NOMO-1 (cell line): ENCODE data around the gene THAP4.
A peak's percentile ranks its signal among the peaks of the same experiment; 100 is the strongest.
"Not testable (repeated sequence)": the region's sequence is repeated elsewhere in the genome, so short reads cannot be mapped to it uniquely, and the experiment has no call there.

Source experiments
- DNase-seq, 2 experiments: peaks; one replicate each; lab custom pipeline; 2025; ENCODE audit not compliant: unreplicated experiment in 2 of 2; lab: John Stamatoyannopoulos, UW

The THAP4 gene

DNA sequence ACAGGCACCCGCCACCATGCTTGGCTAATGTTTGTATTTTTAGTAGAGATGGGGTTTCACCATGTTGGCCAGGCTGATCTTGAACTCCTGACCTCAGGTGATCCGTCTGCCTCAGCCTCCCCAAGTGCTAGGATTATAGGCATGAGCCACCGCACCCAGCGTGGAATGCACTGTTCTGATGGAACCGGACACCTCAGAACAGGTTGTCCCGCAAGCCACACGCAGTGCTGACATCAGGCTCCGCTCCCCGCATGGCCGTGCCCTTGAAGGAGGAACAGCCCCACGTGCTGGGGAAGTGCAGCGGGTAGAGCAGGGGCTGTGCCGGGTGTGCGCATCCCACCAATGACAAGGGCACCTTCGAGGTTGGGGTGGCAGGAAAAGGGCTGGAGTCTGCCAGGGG is 69.7 kb downstream of the THAP4 start:
- DNase-seq = not testable (repeated sequence)

- no peak for DNase-seq
These were observed 70.5 kb downstream of the THAP4 start for GRCh38 chr2:241566468-241566867.

- not testable (repeated sequence) for DNase-seq
These were observed 70.9 kb downstream of the THAP4 start for GRCh38 chr2:241566021-241566420.

DNA sequence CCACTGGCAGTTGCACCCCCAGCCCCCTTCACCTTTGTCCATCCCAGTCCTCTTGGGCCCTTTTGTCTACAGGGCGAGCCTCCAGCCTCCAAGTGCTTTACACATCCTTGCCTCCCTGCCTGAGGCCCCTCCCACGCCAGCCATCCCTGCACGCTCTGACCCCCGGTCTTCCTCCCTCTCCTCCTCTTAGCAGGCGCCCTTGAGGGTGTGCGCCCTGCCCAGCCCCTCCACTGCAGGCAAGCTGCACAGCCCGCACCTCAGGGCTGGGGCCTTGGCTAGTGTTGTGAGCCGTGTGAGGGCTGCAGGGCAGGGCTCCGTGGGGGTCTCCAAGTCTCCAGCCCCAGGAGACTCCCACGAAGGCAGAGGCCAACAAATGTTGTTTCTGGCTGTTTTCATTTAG is 71.5 kb downstream of the THAP4 start:
- no peak for DNase-seq

GRCh38 chr2:241564596-241565410 is 72.2 kb downstream of the THAP4 start:
- DNase-seq = no peak

- DNase-seq = no peak
These were observed 72.9 kb downstream of the THAP4 start for GRCh38 chr2:241563981-241564595.

- DNase-seq = no peak
These were observed 73.4 kb downstream of the THAP4 start for GRCh38 chr2:241563571-241563980.

DNA sequence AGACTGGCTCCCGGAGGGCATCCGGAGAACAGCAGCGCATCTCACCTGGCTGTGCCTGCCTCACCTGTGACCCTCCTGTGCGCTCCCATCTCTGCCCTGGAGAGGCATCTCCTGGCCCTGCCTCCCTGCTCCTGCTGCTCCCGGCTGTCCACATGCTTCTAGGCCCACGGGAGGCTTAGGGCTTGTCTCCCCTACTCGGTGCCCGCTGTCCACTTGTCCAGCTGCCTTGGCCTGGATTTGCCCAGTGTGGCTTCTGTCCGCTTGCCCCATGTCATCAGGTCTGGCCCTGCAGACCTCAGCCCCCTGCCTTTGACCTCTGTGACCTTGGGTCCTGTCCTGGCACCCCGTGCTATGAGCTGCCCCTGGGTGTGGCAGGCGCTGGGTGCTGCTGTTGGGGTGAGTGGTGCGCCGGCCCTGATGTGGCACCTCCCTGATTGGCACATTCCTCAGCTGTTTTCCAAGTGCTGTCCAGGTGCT is 73.9 kb downstream of the THAP4 start:
- no peak for DNase-seq

GRCh38 chr2:241562269-241562891 is 74.6 kb downstream of the THAP4 start:
- DNase-seq = no peak

DNA sequence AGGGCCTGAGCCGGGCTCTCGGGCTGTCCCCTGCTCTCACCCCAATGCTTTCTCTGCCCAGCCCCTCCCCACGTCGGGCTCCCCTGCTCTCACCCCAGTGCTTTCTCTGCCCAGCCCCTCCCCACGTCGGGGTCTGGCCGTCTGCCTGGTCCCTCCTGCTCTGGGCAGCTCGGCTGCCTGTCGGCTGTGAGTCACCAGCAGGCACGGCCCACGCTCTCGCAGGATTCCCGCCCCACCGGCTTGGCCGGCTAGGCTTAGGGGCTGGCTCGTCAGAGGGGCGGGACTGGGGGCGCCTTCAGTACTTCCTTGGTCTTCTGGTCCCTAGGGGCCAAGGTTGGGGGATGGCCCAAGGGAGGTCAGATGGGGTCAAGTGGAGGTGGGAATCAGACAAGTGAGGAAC is 75.1 kb downstream of the THAP4 start:
- DNase-seq = no peak

DNA sequence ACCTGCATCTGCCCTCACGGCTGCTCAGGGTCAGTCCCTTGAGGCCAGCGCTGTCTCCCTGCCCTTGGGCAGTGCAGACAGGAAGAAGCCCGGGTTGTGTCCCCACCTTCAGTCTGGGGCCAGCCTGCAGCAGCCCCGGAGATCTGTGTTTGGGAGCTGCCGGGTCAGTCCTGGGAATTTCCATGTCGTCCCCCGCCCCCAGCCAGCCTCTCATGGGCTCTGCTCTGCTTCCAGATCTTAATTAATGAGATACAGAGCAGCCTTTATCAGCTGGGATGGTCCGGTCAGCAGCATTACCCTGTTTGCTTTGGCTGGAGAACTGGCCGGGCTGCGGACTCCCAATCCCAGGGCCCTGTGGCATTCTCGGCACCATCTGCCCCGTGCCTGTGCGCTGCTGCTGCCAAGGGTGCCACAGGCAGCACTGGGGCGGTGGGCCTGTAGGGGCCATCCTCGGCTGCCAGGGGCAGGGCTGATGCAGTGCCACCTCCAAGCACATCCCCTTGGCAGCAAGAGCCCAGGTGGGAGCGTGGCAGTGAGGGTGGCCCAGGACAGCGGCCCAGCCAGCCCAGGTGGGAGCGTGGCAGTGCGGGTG is 76.0 kb downstream of the THAP4 start:
- no peak for DNase-seq

- no peak for DNase-seq
These were observed 76.6 kb downstream of the THAP4 start for GRCh38 chr2:241560162-241560882.

DNA sequence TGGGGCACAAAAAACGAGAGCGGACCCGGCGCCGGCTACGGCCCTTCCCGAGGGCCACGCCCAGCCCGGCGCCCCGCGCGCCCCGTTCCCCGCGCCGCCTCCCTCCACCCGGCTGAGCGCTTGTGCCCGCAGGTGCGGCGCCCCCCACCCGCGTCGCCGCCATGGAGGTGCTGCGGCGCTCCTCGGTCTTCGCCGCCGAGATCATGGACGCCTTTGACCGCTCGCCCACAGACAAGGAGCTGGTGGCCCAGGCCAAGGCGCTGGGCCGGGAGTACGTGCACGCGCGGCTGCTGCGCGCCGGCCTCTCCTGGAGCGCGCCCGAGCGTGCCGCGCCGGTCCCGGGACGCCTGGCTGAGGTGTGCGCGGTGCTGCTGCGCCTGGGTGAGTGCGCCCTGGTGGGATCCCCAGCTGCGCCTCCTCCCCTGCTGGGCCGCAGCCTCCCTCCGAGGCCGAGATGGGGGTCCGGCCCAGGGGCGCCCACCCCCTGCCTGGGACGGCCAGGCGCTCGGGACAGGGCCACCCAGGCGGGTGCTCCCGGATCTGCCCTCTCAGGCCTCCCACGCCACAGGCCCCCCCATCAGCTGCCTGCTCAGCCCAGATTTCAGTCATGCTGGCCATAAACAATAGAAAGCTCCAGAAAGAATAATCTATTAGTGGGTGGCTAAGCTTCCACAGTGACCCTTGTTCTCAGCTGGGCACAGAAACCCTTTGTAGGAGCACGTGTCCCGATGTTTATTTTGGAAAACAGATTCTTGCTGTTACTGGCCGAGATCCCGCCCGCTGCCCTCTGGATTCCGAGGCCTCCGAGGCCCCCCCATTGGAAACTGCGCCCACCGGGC is 77.4 kb downstream of the THAP4 start:
- peak in 1 of 2 experiments; percentile 2 for DNase-seq

DNA sequence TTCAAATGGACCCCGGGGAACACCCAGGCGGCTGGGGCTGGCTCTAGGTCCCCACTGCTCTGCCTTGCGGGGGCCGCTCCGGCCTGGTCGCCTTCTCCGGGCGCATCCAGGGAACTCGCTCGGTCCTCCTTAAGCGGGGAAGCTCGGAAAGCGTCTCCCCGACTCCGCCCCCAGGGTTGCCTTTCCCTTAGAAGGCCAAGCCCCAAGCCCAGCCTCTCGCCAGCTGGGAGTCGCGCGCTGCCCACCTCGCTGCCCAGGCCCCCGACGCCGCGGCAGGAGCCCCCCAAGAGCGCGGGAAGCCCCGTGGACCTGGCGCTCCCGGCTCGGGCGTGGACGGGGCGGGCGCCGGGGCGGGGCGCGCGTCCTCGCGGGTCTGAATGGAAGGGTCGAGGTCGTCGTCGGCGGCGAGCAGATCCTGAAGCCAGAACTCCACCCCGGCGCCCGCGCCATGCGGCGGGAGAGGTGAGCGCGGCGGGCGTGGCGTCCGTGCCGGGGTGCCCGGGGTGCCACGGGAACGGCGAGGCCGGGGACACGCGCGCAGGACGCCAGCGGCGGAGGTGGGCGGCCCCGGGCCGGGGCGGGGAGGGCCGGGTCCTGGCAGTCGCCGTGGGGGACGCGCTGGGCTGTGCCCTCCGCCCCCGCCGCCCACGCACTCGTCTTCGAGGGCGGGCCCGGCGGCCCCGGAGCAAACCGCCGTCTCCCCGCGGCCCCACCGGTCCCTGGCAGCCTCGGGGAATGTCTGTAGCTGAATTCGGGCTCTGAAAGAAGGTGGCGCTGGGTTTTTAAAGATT is 78.2 kb downstream of the THAP4 start, which contains the start of gene BOK:
Gene BOK, plus strand, starts transcription at position 214 of the 791 bp plus-strand sequence. CDS start 739 bp downstream, outside the sequence.
- no peak for DNase-seq

DNA sequence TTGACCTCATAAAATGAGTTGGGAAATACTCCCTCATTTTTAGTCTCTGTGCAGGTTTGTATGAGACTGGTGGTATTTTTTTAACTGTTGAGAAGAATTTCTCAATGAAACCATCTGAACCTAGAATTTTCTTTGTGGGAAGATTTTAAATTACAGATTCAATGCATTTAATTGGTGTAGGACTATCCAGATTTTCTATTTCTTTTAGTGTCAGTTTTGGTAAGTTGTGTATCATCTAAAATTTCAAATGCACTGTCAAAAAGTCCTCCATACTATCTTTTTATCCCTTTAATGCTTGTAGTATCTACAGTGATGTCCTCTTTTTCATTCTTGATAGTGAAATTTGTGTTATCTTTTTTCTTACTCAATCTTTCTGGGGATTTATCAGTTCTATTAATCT is 80.2 kb downstream of the THAP4 start:
- DNase-seq = no peak

- DNase-seq = no peak
These were observed 81.2 kb downstream of the THAP4 start for GRCh38 chr2:241555711-241556110.

DNA sequence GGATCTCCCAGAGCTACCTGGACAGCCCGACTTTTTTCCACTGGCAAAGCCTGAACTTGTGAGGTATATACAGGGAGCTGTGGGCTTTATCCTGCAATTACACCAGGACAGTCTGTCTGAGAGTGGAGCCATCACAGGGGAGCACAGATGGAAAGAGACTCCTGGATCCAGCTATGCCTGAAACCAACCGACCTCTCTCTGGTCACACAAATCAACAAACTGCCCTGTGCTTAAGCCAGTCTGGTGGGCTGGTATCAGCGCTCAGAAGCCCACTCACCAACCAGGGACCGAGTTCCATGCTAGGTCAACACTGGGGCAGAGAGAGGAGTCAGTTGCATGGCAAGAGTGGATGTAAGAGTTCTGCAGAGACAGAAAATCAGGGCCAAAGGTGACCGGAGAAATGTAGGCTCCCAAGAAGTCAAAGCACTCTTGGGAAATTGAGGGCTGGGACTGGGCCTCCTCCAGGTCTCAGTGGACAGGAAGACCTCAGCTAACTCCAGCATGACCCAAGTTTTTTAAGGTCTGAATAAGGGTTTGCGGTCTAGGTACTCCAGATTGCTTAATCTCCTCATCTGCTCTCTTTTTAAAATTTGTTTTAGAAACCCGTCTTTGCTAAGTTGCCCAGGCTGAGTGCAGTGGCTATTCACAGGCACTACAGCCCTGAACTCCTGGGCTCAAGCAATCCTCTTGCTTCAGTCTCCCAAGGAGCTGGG is 82.2 kb downstream of the THAP4 start:
- DNase-seq = no peak

DNA sequence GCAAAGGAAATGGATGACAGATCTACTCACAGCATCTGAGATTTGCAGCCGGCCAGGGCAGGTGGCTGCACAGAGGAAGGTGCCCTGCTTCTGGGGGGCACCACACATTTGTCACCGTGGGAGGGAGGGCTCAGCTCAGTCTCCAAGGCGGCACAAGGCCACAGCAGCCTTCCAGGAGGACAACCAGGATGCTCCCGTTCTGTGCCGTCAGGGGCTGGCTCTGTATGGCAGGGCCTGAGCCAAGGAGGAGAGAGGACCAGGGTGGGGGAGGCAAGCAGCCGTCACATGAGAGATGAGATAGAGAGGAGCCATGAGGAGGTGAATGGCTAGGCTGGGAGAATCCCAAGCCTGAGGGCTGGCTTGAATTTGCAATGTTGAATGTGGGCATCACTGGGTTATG is 83.0 kb downstream of the THAP4 start:
- DNase-seq = no peak
